ENCODE measurements around the gene PLXNA3. TPM values are rescaled to one million over a fixed set of nuclear protein-coding genes. Genes with fewer than 3 reads are reported as not detected.

Gene PLXNA3
- total RNA-seq, 1 experiment from 2014 or later, result 36.3 TPM

- H2BK20ac ChIP-seq (ENCODE audit: low read depth, low read length, poor library complexity, severe bottlenecking), result no peak overlapping the region
- H2BK15ac ChIP-seq (ENCODE audit: low read depth, low read length), result no peak overlapping the region
- H3K18ac ChIP-seq (ENCODE audit: insufficient read length, low read depth, low read length), result no peak overlapping the region
- no peak overlapping the region for H3K4ac ChIP-seq (ENCODE audit: low read depth, low read length)
- no peak overlapping the region for H3K9ac ChIP-seq (ENCODE audit: extremely low read depth, insufficient read length, low read length)
- peaks cover 24% of the 10 kb centered on the region for H3K9me3 ChIP-seq (ENCODE audit: control insufficient read depth, low read depth, low read length)
- H3K79me2 ChIP-seq (ENCODE audit: insufficient read depth, low read length), result no peaks in the 10 kb centered on the region
- H3K14ac ChIP-seq (ENCODE audit: insufficient read depth, low read length), result no peak overlapping the region
- peaks cover 8% of the 10 kb centered on the region for H3K23me2 ChIP-seq (ENCODE audit: insufficient read length, low read depth, low read length, poor library complexity, severe bottlenecking)
- Mint-ChIP-seq H3K36me3 (ENCODE audit: insufficient read depth in 1 of 3, low read depth in 3 of 3) (peaks cover 18 to 38% (median 32%) of the 10 kb centered on the region in 3 experiments), H3K27me3 (ENCODE audit: low read depth) (peaks cover 2% of the 10 kb centered on the region), H3K4me1 (peaks cover 0 to 5% of the 10 kb centered on the region in 2 experiments; a peak in 1 of 4 replicates), H3K9me3 (peaks cover 48 to 79% of the 10 kb centered on the region in 2 experiments), H3K4me3 (no peak overlapping the region), H3K27ac (no peak overlapping the region)
- no peak overlapping the region for H4K5ac ChIP-seq (ENCODE audit: insufficient read length, low read depth, low read length)
- no peak overlapping the region for H3K56ac ChIP-seq (ENCODE audit: insufficient read length, low read depth, low read length)
- no peak overlapping the region for H3K23ac ChIP-seq (ENCODE audit: insufficient read length, low read depth, low read length)
- H3K27me3 ChIP-seq (ENCODE audit: insufficient read depth, low read length), result no peaks in the 10 kb centered on the region; the same call in 1 of the 2 replicates
- H3K79me1 ChIP-seq (ENCODE audit: insufficient read depth, low read depth, low read length, poor library complexity, severe bottlenecking), result no peaks in the 10 kb centered on the region
- H2BK5ac ChIP-seq (ENCODE audit: insufficient read length, low read length), result no peak overlapping the region
- no peak overlapping the region for H4K8ac ChIP-seq (replicated peaks; ENCODE audit: insufficient read length, low read depth, low read length)
- no CpG with 5 or more reads among the region's 8 CpGs for WGBS (ENCODE audit: extremely low coverage, insufficient read length, low lambda C conversion rate)
- no peak overlapping the region for H3T11ph ChIP-seq (ENCODE audit: low read length)
- no peak overlapping the region for H2AFZ ChIP-seq (ENCODE audit: low read length)
- no peak overlapping the region for H3K4me2 ChIP-seq (ENCODE audit: insufficient read depth, insufficient read length, low read length)
- H2BK12ac ChIP-seq (ENCODE audit: insufficient read length, low read depth, low read length), result no peak overlapping the region
- H3K4me1 ChIP-seq (ENCODE audit: insufficient read depth, low read length), result no peaks in the 10 kb centered on the region
- DNase-seq, result no peak
- no peak overlapping the region for H2BK120ac ChIP-seq (ENCODE audit: low read depth, low read length, poor library complexity, severe bottlenecking)
- H2AK5ac ChIP-seq (ENCODE audit: insufficient read length, low read length), result no peak overlapping the region
- no peak for TF ChIP-seq CTCF (conservative IDR thresholded peaks at IDR 0.05)
- no peak overlapping the region for H4K91ac ChIP-seq (ENCODE audit: insufficient read length, low read depth, low read length)
- no peak overlapping the region for H3K27ac ChIP-seq (ENCODE audit: insufficient read length, low read depth, low read length)
- H4K20me1 ChIP-seq (ENCODE audit: control insufficient read depth, insufficient read depth, insufficient read length), result no peaks in the 10 kb centered on the region
Measured at GRCh38 chrX:154462396-154462795, 4.3 kb downstream of the PLXNA3 start.
